Measurements from ENCODE around the gene LSM10. TPM values are rescaled to one million over a fixed set of nuclear protein-coding genes. Genes with fewer than 3 reads are reported as not detected.

The LSM10 gene
- total RNA-seq, 1 experiment from 2014 or later, result 42.2 TPM

DNA sequence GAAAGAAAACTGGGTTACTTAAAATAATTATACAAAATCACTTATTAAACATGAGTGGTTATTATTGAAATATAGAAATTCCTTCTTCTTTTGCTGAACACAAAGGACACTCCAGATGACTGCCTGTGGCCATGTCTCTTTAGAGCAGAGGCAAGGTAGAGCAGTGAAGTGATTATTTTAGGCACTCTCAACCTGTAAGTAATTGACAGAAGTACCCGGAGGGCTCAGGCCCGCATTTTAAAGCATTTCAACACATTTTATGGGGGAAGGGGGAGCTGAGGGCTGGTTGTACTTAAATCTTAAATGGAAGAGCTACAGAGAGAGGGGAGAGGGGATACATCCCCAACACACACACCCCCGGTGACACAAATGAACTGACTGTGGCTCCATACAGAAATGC lies 42.3 kb upstream of the LSM10 start:
- no peak overlapping the region for H4K91ac ChIP-seq (ENCODE audit: insufficient read length, low read depth, low read length)
- no peak overlapping the region for H2BK5ac ChIP-seq (ENCODE audit: insufficient read length, low read length)
- H3T11ph ChIP-seq (ENCODE audit: low read length), result no peak overlapping the region
- no peak overlapping the region for H2BK15ac ChIP-seq (ENCODE audit: low read depth, low read length)
- Mint-ChIP-seq H3K27me3 (ENCODE audit: low read depth) (no peaks in the 10 kb centered on the region), H3K4me3 (no peak overlapping the region), H3K27ac (peak overlapping the region in 1 of 3 experiments; percentile 6; a peak in 1 of 7 replicates), H3K36me3 (ENCODE audit: insufficient read depth in 1 of 3, low read depth in 3 of 3) (no peaks in the 10 kb centered on the region), H3K9me3 (no peaks in the 10 kb centered on the region), H3K4me1 (peaks cover 10% of the 10 kb centered on the region in 2 experiments)
- H3K4me1 ChIP-seq (ENCODE audit: insufficient read depth, low read length), result no peaks in the 10 kb centered on the region
- no peak overlapping the region for H3K27ac ChIP-seq (ENCODE audit: insufficient read length, low read depth, low read length)
- H3K9me3 ChIP-seq (ENCODE audit: control insufficient read depth, low read depth, low read length), result no peaks in the 10 kb centered on the region
- no peak overlapping the region for H2BK12ac ChIP-seq (ENCODE audit: insufficient read length, low read depth, low read length)
- no peak overlapping the region for H3K4me2 ChIP-seq (ENCODE audit: insufficient read depth, insufficient read length, low read length)
- H2BK20ac ChIP-seq (ENCODE audit: low read depth, low read length, poor library complexity, severe bottlenecking), result no peak overlapping the region
- H2AFZ ChIP-seq (ENCODE audit: low read length), result no peak overlapping the region
- no peaks in the 10 kb centered on the region for H3K23me2 ChIP-seq (ENCODE audit: insufficient read length, low read depth, low read length, poor library complexity, severe bottlenecking)
- TF ChIP-seq, protein P1, sequence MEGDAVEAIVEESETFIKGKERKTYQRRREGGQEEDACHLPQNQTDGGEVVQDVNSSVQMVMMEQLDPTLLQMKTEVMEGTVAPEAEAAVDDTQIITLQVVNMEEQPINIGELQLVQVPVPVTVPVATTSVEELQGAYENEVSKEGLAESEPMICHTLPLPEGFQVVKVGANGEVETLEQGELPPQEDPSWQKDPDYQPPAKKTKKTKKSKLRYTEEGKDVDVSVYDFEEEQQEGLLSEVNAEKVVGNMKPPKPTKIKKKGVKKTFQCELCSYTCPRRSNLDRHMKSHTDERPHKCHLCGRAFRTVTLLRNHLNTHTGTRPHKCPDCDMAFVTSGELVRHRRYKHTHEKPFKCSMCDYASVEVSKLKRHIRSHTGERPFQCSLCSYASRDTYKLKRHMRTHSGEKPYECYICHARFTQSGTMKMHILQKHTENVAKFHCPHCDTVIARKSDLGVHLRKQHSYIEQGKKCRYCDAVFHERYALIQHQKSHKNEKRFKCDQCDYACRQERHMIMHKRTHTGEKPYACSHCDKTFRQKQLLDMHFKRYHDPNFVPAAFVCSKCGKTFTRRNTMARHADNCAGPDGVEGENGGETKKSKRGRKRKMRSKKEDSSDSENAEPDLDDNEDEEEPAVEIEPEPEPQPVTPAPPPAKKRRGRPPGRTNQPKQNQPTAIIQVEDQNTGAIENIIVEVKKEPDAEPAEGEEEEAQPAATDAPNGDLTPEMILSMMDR (conservative IDR thresholded peaks at IDR 0.05), result no peak
- no peak overlapping the region for H2BK120ac ChIP-seq (ENCODE audit: low read depth, low read length, poor library complexity, severe bottlenecking)
- H3K56ac ChIP-seq (ENCODE audit: insufficient read length, low read depth, low read length), result no peak overlapping the region
- H3K4ac ChIP-seq (ENCODE audit: low read depth, low read length), result no peak overlapping the region
- no peak overlapping the region for H3K23ac ChIP-seq (ENCODE audit: insufficient read length, low read depth, low read length)
- H3K18ac ChIP-seq (ENCODE audit: insufficient read length, low read depth, low read length), result no peak overlapping the region
- H3K79me2 ChIP-seq (ENCODE audit: insufficient read depth, low read length), result no peaks in the 10 kb centered on the region
- no peaks in the 10 kb centered on the region for H3K79me1 ChIP-seq (ENCODE audit: insufficient read depth, low read depth, low read length, poor library complexity, severe bottlenecking)
- no peaks in the 10 kb centered on the region for H3K27me3 ChIP-seq (ENCODE audit: insufficient read depth, low read length)
- H2AK5ac ChIP-seq (ENCODE audit: insufficient read length, low read length), result no peak overlapping the region
- no peak overlapping the region for H3K14ac ChIP-seq (ENCODE audit: insufficient read depth, low read length)
- H3K9ac ChIP-seq (ENCODE audit: extremely low read depth, insufficient read length, low read length), result no peak overlapping the region
- H4K20me1 ChIP-seq (ENCODE audit: control insufficient read depth, insufficient read depth, insufficient read length), result no peaks in the 10 kb centered on the region
- H4K8ac ChIP-seq (replicated peaks; ENCODE audit: insufficient read length, low read depth, low read length), result no peak overlapping the region
- H4K5ac ChIP-seq (ENCODE audit: insufficient read length, low read depth, low read length), result no peak overlapping the region
- DNase-seq, result no peak
- no CpG with 5 or more reads among the region's 3 CpGs for WGBS (ENCODE audit: extremely low coverage, insufficient read length, low lambda C conversion rate)
